Measurements from ENCODE around the gene PCF11.

- TF ChIP-seq CTCF (IDR thresholded peaks at IDR 0.05; ENCODE audit: insufficient read depth, low read depth, low read length) (no peak), EZH2 (IDR thresholded peaks at IDR 0.05; ENCODE audit: insufficient read depth, low read length) (no peak)
Measured at GRCh38 chr11:83206221-83206620, 49.3 kb downstream of the PCF11 start.

Data from astrocyte (in vitro differentiated cells and primary cell).